ENCODE data around the gene NPPB. TPM values are rescaled to one million over a fixed set of nuclear protein-coding genes. Genes with fewer than 3 reads are reported as not detected.
A peak's percentile ranks its signal among the peaks of the same experiment; 100 is the strongest.

NPPB gene
- total and polyA plus RNA-seq, 9 of the 15 experiments (the other 6 are each of a cell fraction or from before 2014, with no cell fraction given), result not detected

DNA sequence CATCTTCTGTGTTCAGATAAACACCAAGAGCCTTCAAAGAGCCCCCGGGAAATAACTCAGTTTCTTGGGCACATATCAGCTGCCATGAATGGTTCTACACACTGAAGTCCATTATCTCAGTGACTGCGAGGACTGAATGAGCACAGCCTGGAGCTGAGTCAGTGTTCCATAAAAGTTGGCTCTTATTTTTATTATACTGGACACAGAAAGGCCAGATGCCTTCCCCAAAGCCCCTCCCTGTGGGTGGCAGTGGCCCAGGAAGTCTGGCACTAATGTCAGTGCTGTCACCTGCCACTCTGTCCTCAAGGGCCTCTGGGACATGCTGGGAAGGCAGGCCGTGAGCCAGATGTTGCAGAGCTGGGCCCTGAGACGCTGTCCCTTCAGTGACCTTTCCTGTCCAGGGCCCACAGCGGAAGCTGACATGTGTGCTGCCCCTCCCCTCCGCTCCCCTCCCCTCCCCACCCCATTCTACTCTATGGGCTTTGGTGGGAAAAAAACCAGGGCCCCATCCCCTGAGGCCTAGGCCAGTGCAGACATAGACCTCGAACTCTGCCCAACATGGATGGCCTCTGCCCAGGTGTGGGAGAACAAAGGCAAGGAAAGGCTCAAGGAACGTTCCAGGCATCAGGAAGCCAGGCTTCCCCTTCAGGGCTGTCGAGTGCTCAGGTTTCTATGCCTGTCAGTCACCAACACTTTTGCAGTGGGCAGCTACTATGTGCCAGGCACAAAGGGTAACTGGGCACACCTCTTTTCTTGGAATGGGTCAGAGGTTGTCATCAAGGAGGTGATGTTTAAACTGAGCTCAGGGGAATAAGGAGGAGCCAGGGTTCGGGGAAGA is 22.4 kb upstream of the NPPB start (continued):
- TF ChIP-seq ZNF398 (CRISPR knock-in tag; IDR thresholded peaks at IDR 0.05), result no peak
- TF ChIP-seq BACH1 (tag; IDR thresholded peaks at IDR 0.05), result 0 out of 2 replicates have a peak, but pooled peaks have one; percentile 36
- TF ChIP-seq, protein P1, sequence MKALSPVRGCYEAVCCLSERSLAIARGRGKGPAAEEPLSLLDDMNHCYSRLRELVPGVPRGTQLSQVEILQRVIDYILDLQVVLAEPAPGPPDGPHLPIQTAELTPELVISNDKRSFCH (CRISPR knock-in tag; IDR thresholded peaks at IDR 0.05), result no peak
- TF ChIP-seq, protein P1 (tag; IDR thresholded peaks at IDR 0.05), result no peak
- peak; percentile 96 for TF ChIP-seq DMBX1 (CRISPR knock-in tag; IDR thresholded peaks at IDR 0.05; ENCODE audit: borderline replicate concordance)
- no peak for TF ChIP-seq RCOR1 (IDR thresholded peaks at IDR 0.05; ENCODE audit: borderline replicate concordance in 1 of 2, low read depth in 2 of 2, low read length in 2 of 2)
- TF ChIP-seq CHAMP1 (IDR thresholded peaks at IDR 0.05), result no peak
- TF ChIP-seq, protein P2, sequence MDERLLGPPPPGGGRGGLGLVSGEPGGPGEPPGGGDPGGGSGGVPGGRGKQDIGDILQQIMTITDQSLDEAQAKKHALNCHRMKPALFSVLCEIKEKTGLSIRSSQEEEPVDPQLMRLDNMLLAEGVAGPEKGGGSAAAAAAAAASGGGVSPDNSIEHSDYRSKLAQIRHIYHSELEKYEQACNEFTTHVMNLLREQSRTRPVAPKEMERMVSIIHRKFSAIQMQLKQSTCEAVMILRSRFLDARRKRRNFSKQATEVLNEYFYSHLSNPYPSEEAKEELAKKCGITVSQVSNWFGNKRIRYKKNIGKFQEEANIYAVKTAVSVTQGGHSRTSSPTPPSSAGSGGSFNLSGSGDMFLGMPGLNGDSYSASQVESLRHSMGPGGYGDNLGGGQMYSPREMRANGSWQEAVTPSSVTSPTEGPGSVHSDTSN (CRISPR knock-in tag; IDR thresholded peaks at IDR 0.05; ENCODE audit: low read depth), result no peak
- TF ChIP-seq, protein P2 (tag; conservative IDR thresholded peaks at IDR 0.05; ENCODE audit: low read depth), result 0 out of 2 replicates have a peak, but pooled peaks have one; percentile 8
- TF ChIP-seq ATF7 (IDR thresholded peaks at IDR 0.05), result no peak
- TF ChIP-seq FOXA3 (CRISPR knock-in tag; conservative IDR thresholded peaks at IDR 0.05 in 1 of 2, IDR thresholded peaks at IDR 0.05 in 1 of 2), result no peak
- TF ChIP-seq NR2C1 (IDR thresholded peaks at IDR 0.05), result no peak
- TF ChIP-seq NR2C1 (tag; IDR thresholded peaks at IDR 0.05), result peak; percentile 71
- no peak for TF ChIP-seq THAP7 (CRISPR knock-in tag; IDR thresholded peaks at IDR 0.05)
- peak; percentile 56; the same call in 1 of the 2 replicates for TF ChIP-seq SMAD3 (CRISPR knock-in tag; conservative IDR thresholded peaks at IDR 0.05)
- 0 out of 2 replicates have a peak, but pooled peaks have one; percentile 26 for TF ChIP-seq CBFA2T2 (conservative IDR thresholded peaks at IDR 0.05)
- TF ChIP-seq, protein P3, sequence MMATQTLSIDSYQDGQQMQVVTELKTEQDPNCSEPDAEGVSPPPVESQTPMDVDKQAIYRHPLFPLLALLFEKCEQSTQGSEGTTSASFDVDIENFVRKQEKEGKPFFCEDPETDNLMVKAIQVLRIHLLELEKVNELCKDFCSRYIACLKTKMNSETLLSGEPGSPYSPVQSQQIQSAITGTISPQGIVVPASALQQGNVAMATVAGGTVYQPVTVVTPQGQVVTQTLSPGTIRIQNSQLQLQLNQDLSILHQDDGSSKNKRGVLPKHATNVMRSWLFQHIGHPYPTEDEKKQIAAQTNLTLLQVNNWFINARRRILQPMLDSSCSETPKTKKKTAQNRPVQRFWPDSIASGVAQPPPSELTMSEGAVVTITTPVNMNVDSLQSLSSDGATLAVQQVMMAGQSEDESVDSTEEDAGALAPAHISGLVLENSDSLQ (IDR thresholded peaks at IDR 0.05), result peak; percentile 70
- TF ChIP-seq GATAD2B (IDR thresholded peaks at IDR 0.05; ENCODE audit: borderline replicate concordance), result no peak

All from K562 (cell line).